ENCODE data around the gene CHEK1.
"Not testable (repeated sequence)": the region's sequence is repeated elsewhere in the genome, so short reads cannot be mapped to it uniquely, and the experiment has no call there.

Gene CHEK1

DNA sequence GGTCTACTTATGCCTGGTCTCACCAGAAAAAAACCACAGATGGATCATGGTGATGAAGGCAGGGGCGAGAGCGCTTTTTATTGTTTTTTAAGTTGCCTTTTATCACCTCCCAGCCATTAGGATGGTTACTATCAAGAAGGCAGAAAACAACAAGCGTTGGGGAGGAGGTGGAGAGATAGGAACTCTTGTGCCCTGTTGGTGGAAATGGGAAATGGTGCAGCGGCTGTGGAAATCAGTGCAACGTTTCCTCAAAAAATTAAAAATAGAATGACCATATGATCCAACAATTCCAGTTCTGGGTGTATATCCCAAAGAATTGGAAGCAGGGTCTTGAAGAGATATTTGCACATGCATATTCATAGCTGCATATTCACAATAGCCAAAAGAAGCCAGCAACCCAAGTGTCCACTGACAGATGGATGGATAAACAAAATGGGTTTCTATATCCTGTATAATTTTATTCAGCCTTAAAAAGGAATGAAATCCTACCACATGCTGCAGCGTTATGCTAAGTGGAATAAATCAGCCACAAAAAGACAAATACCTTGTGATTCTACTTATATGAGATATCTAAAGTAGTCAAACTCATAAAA is 76.2 kb downstream of the CHEK1 start:
- DNase-seq (ENCODE audit: low read depth), result no peak

DNA sequence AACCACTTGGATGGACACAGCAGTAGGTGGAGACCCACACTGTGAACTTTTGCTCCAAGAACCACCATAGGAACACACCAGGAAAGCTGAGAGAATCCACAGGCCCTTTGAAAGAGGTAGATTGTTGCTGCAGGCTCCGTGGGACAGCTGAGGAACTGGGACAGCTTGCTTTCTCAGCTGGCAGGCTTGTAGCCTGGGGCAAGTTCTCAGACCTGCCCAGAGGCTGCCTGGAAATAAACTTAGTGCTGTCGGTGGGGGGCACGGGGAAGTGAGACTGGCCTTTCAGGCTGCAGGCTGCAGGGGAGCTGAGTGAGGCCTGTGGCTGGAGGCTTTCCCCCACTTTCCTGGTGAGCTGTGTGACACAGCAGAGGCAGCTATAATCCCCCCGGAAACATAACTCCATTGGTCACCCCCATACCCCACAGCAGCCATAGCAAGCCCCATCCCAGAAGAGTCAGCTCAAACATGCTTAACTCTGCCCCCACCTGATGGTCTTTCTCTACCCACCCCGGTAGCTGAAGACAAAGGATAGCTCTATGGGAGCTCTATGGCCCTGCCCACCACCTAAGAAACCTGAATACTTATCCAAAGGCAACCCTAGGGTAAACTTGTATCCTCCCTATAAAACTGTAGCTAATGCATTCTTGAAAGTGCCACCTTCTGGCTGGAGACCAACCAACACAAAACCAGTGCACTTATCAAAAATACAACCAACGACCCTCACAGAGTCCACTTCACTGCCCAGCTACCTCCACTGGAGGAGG is 77.1 kb downstream of the CHEK1 start:
- DNase-seq (ENCODE audit: low read depth), result no peak

DNA sequence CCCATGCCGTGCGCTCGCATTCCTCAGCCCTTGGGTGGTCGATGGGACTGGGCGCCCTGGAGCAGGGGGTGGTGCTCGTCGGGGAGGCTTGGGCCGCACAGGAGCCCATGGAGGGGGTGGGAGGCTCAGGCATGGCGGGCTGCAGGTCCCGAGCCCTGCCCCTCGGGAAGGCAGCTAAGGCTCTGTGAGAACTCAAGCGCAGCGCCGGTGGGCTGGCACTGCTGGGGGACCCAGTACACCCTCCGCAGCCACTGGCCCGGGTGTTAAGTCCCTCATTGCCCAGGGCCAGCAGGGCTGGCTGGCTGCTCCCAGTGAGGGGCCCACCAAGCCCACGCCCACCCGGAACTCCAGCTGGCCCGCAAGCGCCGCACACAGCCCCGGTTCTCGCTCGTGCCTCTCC is 79.7 kb downstream of the CHEK1 start:
- DNase-seq (ENCODE audit: low read depth), result not testable (repeated sequence)

DNA sequence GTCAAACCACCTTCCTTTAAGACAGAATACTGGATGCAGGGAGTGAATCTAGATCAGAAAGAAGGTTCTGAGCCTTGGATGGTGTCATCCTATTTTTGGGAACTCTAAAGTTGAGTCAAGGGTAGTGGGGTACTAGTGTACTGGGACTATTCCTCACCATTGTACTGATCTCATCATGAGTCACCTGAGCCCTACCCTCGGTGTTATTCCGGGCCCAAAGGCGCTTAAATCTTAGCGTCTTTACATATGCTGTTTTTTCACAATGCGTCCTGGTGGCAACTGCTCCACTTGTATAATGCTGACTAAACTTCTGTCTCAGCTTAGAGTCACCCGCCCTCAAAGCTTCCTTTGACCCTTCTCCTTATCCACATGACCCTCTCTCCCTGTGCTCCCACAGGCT is 95.8 kb downstream of the CHEK1 start:
- DNase-seq (ENCODE audit: low read depth), result no peak

DNA sequence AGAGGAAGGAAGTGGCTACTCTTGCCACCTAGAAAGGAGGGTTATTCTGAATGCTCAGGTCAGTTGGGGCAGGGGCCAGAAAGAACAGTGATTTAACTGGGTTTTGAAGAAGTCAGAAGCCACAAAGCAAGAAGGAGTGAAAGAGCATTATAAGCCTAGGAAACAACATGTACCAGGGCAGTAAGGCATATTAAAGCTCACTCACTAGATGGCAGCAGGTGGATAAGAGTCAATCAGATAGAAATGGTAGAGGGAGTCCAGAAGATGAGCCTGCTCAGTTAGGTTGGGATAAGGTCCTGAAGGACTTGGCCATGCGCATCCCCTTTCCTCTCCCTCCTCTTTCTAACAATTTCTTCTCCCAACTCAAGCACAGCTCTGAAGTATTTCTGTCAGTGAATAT is 99.2 kb downstream of the CHEK1 start:
- no peak for DNase-seq (ENCODE audit: low read depth)
